ENCODE results near the gene TFEC.

TFEC gene

GRCh38 chr7:115968171-115968570, 62.4 kb downstream of the TFEC start:
- H3K27me3 ChIP-seq (replicated peaks; ENCODE audit: control insufficient read depth, insufficient read depth, low read length, poor library complexity, severe bottlenecking): no peaks in the 10 kb centered on the region
- H3K9me3 ChIP-seq (ENCODE audit: control insufficient read depth, low read length): no peaks in the 10 kb centered on the region
- no peak for DNase-seq
- H3K4me1 ChIP-seq (ENCODE audit: control insufficient read depth, insufficient read depth, low read length, poor library complexity, severe bottlenecking): no peaks in the 10 kb centered on the region
- H3K36me3 ChIP-seq (ENCODE audit: control insufficient read depth, insufficient read depth, low read length): no peaks in the 10 kb centered on the region
- no peak overlapping the region for H3K4me3 ChIP-seq (ENCODE audit: insufficient read depth, low read depth, low read length, poor library complexity, severe bottlenecking)
- H3K27ac ChIP-seq (ENCODE audit: insufficient read depth, low read length, poor library complexity, severe bottlenecking): no peak overlapping the region

- H3K4me1 ChIP-seq (ENCODE audit: control insufficient read depth, insufficient read depth, low read length, poor library complexity, severe bottlenecking): no peaks in the 10 kb centered on the region
- no peak overlapping the region for H3K4me3 ChIP-seq (ENCODE audit: insufficient read depth, low read depth, low read length, poor library complexity, severe bottlenecking)
- H3K27ac ChIP-seq (ENCODE audit: insufficient read depth, low read length, poor library complexity, severe bottlenecking): no peak overlapping the region
- H3K36me3 ChIP-seq (ENCODE audit: control insufficient read depth, insufficient read depth, low read length): no peaks in the 10 kb centered on the region
- DNase-seq: no peak
- H3K9me3 ChIP-seq (ENCODE audit: control insufficient read depth, low read length): no peaks in the 10 kb centered on the region
- H3K27me3 ChIP-seq (replicated peaks; ENCODE audit: control insufficient read depth, insufficient read depth, low read length, poor library complexity, severe bottlenecking): no peaks in the 10 kb centered on the region
These were observed 64.6 kb downstream of the TFEC start for GRCh38 chr7:115965796-115966475.

- Histone ChIP-seq H3K4me1 (ENCODE audit: control insufficient read depth, insufficient read depth, low read length, poor library complexity, severe bottlenecking) (no peaks in the 10 kb centered on the region), H3K4me3 (ENCODE audit: insufficient read depth, low read depth, low read length, poor library complexity, severe bottlenecking) (no peak overlapping the region), H3K9me3 (ENCODE audit: control insufficient read depth, low read length) (no peaks in the 10 kb centered on the region), H3K27ac (ENCODE audit: insufficient read depth, low read length, poor library complexity, severe bottlenecking) (no peak overlapping the region), H3K36me3 (ENCODE audit: control insufficient read depth, insufficient read depth, low read length) (no peaks in the 10 kb centered on the region), H3K27me3 (replicated peaks; ENCODE audit: control insufficient read depth, insufficient read depth, low read length, poor library complexity, severe bottlenecking) (no peaks in the 10 kb centered on the region)
- no peak for DNase-seq
These were observed 65.3 kb downstream of the TFEC start for GRCh38 chr7:115965236-115965635.

- H3K36me3 ChIP-seq (ENCODE audit: control insufficient read depth, insufficient read depth, low read length): no peaks in the 10 kb centered on the region
- no peak overlapping the region for H3K4me3 ChIP-seq (ENCODE audit: insufficient read depth, low read depth, low read length, poor library complexity, severe bottlenecking)
- DNase-seq: no peak
- no peaks in the 10 kb centered on the region for H3K9me3 ChIP-seq (ENCODE audit: control insufficient read depth, low read length)
- H3K4me1 ChIP-seq (ENCODE audit: control insufficient read depth, insufficient read depth, low read length, poor library complexity, severe bottlenecking): no peaks in the 10 kb centered on the region
- H3K27ac ChIP-seq (ENCODE audit: insufficient read depth, low read length, poor library complexity, severe bottlenecking): no peak overlapping the region
- no peaks in the 10 kb centered on the region for H3K27me3 ChIP-seq (replicated peaks; ENCODE audit: control insufficient read depth, insufficient read depth, low read length, poor library complexity, severe bottlenecking)
These were observed 65.8 kb downstream of the TFEC start for GRCh38 chr7:115964799-115965198.

- H3K4me3 ChIP-seq (ENCODE audit: insufficient read depth, low read depth, low read length, poor library complexity, severe bottlenecking): no peak overlapping the region
- H3K36me3 ChIP-seq (ENCODE audit: control insufficient read depth, insufficient read depth, low read length): no peaks in the 10 kb centered on the region
- no peak overlapping the region for H3K27ac ChIP-seq (ENCODE audit: insufficient read depth, low read length, poor library complexity, severe bottlenecking)
- no peaks in the 10 kb centered on the region for H3K9me3 ChIP-seq (ENCODE audit: control insufficient read depth, low read length)
- no peaks in the 10 kb centered on the region for H3K4me1 ChIP-seq (ENCODE audit: control insufficient read depth, insufficient read depth, low read length, poor library complexity, severe bottlenecking)
- no peaks in the 10 kb centered on the region for H3K27me3 ChIP-seq (replicated peaks; ENCODE audit: control insufficient read depth, insufficient read depth, low read length, poor library complexity, severe bottlenecking)
- DNase-seq: no peak
These were observed 68.2 kb downstream of the TFEC start for GRCh38 chr7:115962340-115962739.

- Histone ChIP-seq H3K27me3 (replicated peaks; ENCODE audit: control insufficient read depth, insufficient read depth, low read length, poor library complexity, severe bottlenecking) (no peaks in the 10 kb centered on the region), H3K4me1 (ENCODE audit: control insufficient read depth, insufficient read depth, low read length, poor library complexity, severe bottlenecking) (no peaks in the 10 kb centered on the region), H3K9me3 (ENCODE audit: control insufficient read depth, low read length) (no peaks in the 10 kb centered on the region), H3K4me3 (ENCODE audit: insufficient read depth, low read depth, low read length, poor library complexity, severe bottlenecking) (no peak overlapping the region), H3K27ac (ENCODE audit: insufficient read depth, low read length, poor library complexity, severe bottlenecking) (no peak overlapping the region), H3K36me3 (ENCODE audit: control insufficient read depth, insufficient read depth, low read length) (no peaks in the 10 kb centered on the region)
- DNase-seq: no peak
These were observed 76.8 kb downstream of the TFEC start for GRCh38 chr7:115953592-115954255.

GRCh38 chr7:115952832-115953231, 77.7 kb downstream of the TFEC start:
- H3K9me3 ChIP-seq (ENCODE audit: control insufficient read depth, low read length): no peaks in the 10 kb centered on the region
- DNase-seq: no peak
- H3K27ac ChIP-seq (ENCODE audit: insufficient read depth, low read length, poor library complexity, severe bottlenecking): no peak overlapping the region
- no peak overlapping the region for H3K4me3 ChIP-seq (ENCODE audit: insufficient read depth, low read depth, low read length, poor library complexity, severe bottlenecking)
- no peaks in the 10 kb centered on the region for H3K4me1 ChIP-seq (ENCODE audit: control insufficient read depth, insufficient read depth, low read length, poor library complexity, severe bottlenecking)
- H3K27me3 ChIP-seq (replicated peaks; ENCODE audit: control insufficient read depth, insufficient read depth, low read length, poor library complexity, severe bottlenecking): no peaks in the 10 kb centered on the region
- no peaks in the 10 kb centered on the region for H3K36me3 ChIP-seq (ENCODE audit: control insufficient read depth, insufficient read depth, low read length)

- H3K4me1 ChIP-seq (ENCODE audit: control insufficient read depth, insufficient read depth, low read length, poor library complexity, severe bottlenecking): no peaks in the 10 kb centered on the region
- no peak for DNase-seq
- no peaks in the 10 kb centered on the region for H3K27me3 ChIP-seq (replicated peaks; ENCODE audit: control insufficient read depth, insufficient read depth, low read length, poor library complexity, severe bottlenecking)
- no peak overlapping the region for H3K4me3 ChIP-seq (ENCODE audit: insufficient read depth, low read depth, low read length, poor library complexity, severe bottlenecking)
- no peak overlapping the region for H3K27ac ChIP-seq (ENCODE audit: insufficient read depth, low read length, poor library complexity, severe bottlenecking)
- no peaks in the 10 kb centered on the region for H3K36me3 ChIP-seq (ENCODE audit: control insufficient read depth, insufficient read depth, low read length)
- H3K9me3 ChIP-seq (ENCODE audit: control insufficient read depth, low read length): no peaks in the 10 kb centered on the region
These were observed 79.0 kb downstream of the TFEC start for GRCh38 chr7:115951547-115951946.

- Histone ChIP-seq H3K4me1 (ENCODE audit: control insufficient read depth, insufficient read depth, low read length, poor library complexity, severe bottlenecking) (no peaks in the 10 kb centered on the region), H3K9me3 (ENCODE audit: control insufficient read depth, low read length) (no peaks in the 10 kb centered on the region), H3K4me3 (ENCODE audit: insufficient read depth, low read depth, low read length, poor library complexity, severe bottlenecking) (no peak overlapping the region), H3K36me3 (ENCODE audit: control insufficient read depth, insufficient read depth, low read length) (no peaks in the 10 kb centered on the region), H3K27ac (ENCODE audit: insufficient read depth, low read length, poor library complexity, severe bottlenecking) (no peak overlapping the region), H3K27me3 (replicated peaks; ENCODE audit: control insufficient read depth, insufficient read depth, low read length, poor library complexity, severe bottlenecking) (no peaks in the 10 kb centered on the region)
- DNase-seq: no peak
These were observed 88.8 kb downstream of the TFEC start for GRCh38 chr7:115941703-115942268.

- Histone ChIP-seq H3K27ac (ENCODE audit: insufficient read depth, low read length, poor library complexity, severe bottlenecking) (no peak overlapping the region), H3K36me3 (ENCODE audit: control insufficient read depth, insufficient read depth, low read length) (no peaks in the 10 kb centered on the region), H3K27me3 (replicated peaks; ENCODE audit: control insufficient read depth, insufficient read depth, low read length, poor library complexity, severe bottlenecking) (no peaks in the 10 kb centered on the region), H3K9me3 (ENCODE audit: control insufficient read depth, low read length) (no peaks in the 10 kb centered on the region), H3K4me1 (ENCODE audit: control insufficient read depth, insufficient read depth, low read length, poor library complexity, severe bottlenecking) (no peaks in the 10 kb centered on the region), H3K4me3 (ENCODE audit: insufficient read depth, low read depth, low read length, poor library complexity, severe bottlenecking) (no peak overlapping the region)
- DNase-seq: no peak
These were observed 90.0 kb downstream of the TFEC start for GRCh38 chr7:115940460-115941060.
